GM19023 (cell line): ENCODE results near the gene VPS9D1.

ENCODE experiments used
- ATAC-seq: cut with Tn5 transposase; IDR thresholded peaks from one replicate; pipeline ENCODE4 v1.9.1; 2021; ENCODE audit warnings: mild to moderate bottlenecking, moderate library complexity; ENCODE audit not compliant: unreplicated experiment

VPS9D1 gene, protein sequence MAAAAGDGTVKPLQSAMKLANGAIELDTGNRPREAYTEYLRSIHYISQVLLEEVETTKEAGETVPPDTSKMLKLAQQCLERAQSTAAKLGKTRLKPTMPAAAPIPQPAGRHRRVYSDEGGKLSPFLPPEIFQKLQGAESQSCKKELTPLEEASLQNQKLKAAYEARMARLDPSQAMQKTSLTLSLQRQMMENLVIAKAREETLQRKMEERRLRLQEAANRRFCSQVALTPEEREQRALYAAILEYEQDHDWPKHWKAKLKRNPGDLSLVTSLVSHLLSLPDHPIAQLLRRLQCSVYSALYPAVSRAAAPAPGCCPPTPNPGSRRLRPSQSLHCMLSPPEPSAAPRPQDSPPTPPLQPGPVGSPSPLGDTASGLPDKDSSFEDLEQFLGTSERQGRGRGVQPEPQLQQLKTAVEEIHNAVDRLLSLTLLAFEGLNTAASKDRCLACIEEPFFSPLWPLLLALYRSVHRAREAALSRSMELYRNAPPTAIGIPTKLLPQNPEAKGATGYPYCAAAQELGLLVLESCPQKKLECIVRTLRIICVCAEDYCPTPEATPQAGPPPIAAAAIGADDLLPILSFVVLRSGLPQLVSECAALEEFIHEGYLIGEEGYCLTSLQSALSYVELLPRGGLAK

DNA sequence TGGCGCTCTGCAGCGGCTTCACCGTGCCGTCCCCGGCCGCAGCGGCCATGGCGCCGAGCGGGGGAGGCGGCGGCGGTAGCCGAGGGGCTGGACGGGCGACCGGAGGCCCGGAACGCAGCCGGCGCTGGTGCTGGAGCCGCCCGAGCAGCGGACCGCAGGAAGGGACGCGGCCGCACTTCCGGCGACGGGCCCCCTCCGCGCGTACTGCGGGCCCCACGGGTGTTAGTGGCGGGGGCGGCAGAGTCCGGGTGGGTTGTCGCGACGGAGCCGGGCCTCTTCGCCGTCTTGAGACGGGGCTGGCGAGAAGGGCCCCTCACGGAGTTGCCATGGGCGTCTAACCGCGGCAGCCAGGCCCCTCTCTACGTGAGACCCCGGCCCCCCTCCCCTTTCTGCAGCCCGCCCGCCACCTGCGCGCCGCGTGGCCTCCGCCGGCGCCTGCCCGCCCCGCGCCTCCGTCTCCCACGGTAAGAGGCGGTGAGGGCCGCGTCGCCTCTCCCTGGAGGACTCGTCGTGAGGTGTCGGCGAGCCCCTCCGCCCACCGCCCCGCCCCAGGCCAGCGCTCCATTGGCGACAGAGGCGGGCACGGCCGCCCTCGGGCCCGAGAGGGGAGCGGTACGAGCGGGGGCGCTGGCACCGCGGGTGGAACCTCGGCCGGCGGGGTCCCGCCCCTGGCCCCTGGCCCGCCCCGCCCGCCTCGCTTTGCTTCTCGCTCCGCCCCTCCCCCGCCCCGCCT, at the start of gene VPS9D1, which contains the start of gene ZNF276:
Gene VPS9D1, minus strand, starts transcription at position 86 of the 733 bp plus-strand sequence. Its CDS starts 37 bp downstream, at position 49.
Gene ZNF276, plus strand, starts transcription at position 725 of the 733 bp plus-strand sequence. CDS start 104 bp downstream, outside the sequence.
- ATAC-seq, result peak; percentile 63

DNA sequence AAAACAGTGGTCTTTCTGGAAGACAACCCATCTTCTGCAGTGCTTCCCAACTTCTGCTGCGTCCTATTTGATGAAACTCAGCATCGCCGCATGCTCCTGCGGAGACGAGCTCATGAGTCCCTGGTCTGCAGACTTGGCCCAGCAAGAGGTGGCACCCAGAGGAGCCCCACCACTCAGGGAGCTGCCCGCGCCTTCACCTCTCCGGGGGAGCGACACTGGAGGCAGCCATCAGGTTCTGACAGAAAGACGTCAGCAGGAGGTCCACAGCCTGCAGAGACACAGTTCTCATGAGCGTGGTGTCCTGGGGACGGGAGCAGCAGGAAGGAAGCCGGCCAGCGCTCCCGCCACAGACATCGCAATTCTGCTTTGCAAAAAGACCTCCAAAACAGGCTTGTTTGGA, 49.7 kb upstream of the VPS9D1 start:
- ATAC-seq, result no peak

DNA sequence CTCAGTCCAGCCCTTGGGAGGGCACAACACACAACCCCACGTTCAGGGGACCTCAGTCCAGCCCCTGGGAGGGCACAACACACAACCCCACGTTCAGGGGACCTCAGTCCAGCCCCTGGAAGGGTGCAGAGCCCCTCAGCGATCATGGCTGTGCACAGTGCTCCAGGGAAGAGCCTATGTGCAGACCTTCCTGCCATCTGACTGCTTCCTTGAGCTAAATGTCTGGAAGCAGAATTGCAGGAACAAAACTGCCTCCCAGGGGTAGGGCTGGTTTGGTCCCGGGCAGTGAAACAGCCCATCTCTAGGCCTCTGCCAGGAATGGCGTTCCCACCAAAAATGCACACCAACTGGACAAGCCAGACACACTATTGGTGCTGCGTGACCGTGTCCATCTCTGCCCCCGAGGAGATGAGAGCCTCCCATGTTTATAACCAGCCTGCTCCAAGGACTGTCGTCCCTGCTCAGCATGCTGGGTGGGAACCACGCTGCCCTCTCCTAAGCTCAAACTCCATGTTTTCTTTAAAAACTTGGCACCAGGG, 44.7 kb upstream of the VPS9D1 start:
- peak; percentile 8 for ATAC-seq

DNA sequence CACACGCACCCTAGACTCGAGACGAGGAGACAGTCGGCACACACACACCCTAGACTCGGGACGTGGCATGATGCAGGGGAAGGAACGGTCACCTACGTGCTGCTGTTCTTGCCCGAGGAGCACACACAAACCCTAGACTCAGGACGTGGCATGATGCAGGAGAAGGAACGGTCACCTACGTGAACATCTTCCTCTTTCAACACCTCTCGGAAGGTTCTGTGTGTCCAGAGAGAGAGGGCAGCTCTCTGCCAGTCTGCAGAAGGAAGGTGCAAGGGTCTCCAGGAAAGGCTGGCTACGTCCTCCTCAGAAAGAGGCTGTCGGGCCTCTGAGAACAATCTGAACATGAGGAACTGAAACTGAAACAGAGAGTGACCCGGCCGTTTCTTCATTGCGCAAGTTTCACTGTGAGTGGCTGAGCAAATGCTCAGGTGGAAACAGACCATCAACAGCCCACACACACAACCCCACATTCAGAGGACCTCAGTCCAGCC, 44.1 kb upstream of the VPS9D1 start:
- ATAC-seq, result peak; percentile 86

DNA sequence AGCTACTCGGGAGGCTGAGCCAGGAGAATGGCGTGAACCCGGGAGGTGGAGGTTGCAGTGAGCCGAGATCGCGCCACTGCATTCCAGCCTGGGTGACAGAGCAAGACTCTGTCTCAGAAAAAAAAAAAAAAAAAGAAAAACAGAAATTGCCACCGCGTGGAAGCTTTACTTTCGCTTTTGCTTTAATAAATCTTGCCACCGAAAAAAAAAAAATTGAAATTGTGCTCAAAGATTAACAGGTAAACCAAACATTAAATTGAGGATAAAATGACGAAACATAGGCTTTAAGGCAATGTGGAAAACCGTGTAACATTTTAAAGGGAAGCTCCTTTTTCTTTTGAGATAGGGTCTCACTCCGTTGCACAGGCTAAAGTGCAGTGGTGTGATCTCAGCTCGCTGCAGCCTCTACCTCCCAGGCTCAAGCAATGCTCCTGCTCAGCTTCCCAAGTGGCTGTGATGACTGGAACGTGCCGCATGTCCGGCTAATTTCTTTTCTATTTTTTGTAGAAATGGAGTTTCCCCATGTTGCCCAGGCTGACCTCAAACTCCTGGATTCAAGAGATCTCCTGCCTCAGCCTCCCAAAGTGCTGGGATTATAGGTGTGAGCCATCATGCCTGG, 40.7 kb upstream of the VPS9D1 start:
- no peak for ATAC-seq

DNA sequence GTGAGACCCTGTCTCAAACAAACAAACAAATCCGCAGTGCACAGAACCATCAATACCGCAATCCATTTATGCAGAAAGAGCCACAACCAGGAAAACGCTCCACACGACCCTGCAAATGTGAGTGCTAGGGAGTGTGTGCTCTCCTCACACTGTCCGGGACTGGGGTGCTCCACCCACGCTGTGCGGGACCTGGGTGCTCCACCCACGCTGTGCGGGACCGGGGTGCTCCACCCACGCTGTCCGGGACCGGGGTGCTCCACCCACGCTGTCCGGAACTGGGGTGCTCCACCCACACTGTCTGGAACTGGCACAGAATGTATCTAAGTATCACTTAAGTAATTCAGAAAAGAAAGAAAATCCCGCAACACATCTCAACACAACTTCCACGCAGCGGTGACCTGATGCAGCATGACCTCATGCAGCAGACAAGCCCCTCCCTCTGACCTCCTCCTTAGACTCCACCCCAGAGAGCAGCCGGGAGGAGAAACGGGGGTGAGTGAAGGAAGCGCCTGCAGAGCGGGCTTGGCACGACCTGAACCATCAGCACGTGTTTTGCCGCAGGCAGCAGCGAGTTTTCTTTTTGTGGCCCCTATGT, 39.1 kb upstream of the VPS9D1 start:
- no peak for ATAC-seq

DNA sequence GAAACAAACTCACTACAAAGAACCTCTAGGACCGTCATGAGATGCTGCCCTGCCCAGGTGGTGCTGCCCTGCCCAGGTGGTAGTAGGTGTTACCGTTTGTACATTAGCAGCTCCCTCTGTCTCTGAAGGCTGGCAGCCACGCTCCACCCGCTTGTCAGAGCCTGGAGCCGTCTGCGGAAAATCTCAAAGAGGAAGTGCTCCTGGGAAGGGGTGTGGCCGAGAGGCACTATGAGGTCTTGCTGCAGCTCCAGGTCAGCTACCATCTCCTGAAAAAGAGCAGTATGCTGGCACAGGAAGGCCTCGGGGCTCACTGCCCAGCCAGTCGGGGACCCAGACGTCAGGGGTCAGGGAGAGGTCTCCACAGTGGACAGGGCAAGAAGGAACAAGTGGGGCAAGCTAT, 28.9 kb upstream of the VPS9D1 start:
- ATAC-seq, result no peak

DNA sequence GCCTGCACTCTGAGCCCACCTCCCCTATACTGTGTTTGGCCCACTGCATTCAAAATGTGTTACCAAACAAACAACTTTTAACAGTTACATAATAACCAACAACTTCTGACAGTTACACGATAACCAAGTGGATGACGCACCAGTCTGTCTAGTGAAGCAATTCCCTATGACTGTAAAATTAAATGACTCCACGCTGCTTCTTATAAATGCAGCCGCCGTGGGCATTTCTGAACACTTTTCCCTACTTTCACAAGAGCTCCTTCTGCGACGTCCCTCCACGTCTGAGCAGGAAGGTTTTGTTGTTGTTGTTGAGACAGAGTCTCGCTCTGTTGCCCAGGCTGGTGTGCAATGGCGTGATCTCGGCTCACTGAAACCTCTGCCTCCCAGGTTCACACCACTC, 28.2 kb upstream of the VPS9D1 start:
- no peak for ATAC-seq

DNA sequence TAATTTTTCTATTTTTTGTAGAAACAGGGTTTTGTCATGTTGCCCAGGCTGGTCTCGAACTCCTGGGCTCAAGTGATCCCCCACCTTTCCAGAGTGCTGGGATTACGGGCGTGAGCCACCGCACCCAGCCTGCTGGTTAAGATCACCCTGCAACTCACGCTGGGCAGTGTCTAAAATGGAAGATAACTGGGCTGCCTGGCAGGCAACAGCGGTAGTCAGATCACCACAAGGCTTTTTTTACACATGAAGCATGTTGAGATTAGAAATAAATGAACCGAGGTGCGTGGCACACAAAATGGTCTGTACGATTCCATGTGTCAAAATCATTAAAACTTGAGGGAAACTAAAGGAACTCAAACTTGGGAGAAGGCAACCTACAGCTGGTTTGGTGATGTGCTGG, 27.4 kb upstream of the VPS9D1 start:
- no peak for ATAC-seq

DNA sequence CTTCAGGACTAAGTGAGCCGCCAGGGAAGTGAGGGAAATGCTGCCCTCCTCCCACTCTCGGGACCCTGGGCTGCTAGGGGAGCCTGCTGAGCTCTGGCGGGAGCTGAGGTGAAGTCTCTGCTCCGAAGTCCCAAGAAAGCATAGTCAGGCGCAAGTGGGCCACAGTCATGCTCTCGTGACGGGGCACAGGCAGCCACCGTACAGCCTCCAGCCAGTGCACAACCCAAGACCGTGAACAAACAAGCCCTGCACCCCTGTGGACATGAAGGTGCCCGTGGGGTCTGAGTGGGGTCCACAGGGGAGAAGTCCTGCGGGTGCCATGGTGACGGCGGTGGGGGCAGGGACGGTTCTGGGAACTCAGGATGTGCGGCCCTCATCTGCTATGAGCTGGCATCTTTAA, 25.3 kb upstream of the VPS9D1 start:
- ATAC-seq, result no peak

DNA sequence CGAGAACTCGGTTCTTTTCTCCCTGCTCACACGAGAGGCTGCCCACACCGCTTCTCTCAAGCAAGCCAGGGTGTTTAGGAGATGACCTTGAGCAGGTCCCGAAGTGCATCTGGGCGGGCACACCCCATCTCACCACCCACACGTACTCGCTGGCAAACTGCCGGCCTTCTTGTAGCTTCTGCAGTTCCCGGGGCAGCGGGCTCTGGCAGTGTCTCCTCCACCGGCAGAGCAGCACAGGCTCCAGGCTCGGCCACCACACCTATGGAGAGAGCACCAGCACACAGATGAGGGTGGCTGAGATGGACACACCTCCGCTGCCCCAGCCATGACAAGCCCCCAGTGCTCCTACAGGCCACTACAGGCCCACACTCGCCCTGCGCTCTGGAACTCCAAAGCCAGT, 24.1 kb upstream of the VPS9D1 start:
- ATAC-seq, result no peak

DNA sequence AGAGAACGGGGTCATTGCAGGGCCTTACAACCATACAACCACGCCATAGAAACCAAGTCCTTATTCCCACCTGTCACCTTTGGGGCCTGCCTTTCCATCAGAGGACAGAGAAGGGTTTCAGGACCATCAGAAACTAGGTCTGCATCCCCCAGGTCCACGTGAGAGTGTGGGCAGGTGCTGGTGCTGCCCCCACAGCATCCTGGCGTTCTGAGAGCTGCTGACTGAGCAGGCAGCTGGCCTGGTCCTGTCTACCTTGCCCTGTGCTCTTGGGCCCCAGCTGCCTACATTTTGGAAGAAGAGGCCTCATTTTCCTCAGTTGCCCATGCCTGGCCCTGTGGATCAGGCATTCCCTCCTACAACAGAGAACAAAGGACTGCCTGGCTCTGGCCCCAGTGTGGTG, 22.2 kb upstream of the VPS9D1 start:
- no peak for ATAC-seq

DNA sequence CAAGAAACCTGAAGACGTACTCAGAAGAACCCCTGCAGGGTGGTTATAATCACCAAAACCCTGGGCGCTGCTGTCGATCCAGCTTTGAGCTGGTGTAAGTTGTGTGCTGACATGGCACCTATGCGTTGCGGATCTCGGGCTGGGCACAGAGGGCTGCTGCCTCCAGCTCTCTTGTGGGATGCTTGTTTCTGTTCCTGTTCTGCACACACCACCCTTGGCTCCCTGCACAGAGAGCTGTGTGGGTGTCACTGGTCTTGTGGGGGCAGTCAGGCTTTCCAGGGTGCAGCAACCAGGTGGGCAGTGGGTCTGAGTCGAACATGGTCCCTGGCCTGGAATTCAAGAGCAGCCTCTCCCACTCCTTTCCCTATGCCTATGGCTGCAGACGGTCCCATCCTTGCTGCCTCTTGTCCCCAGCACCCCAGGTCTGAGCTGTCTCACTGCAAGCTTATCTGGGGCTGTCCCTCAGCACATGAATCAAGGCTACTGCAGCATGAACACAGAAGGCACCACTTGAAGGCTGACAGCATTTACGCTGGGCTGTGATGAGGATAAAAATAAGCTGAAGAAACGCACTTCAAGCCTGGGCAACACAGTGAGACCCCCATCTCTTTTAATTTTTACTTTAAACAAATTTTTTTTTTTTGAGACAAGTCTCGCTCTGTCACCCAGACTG, 20.8 kb upstream of the VPS9D1 start:
- ATAC-seq, result no peak

DNA sequence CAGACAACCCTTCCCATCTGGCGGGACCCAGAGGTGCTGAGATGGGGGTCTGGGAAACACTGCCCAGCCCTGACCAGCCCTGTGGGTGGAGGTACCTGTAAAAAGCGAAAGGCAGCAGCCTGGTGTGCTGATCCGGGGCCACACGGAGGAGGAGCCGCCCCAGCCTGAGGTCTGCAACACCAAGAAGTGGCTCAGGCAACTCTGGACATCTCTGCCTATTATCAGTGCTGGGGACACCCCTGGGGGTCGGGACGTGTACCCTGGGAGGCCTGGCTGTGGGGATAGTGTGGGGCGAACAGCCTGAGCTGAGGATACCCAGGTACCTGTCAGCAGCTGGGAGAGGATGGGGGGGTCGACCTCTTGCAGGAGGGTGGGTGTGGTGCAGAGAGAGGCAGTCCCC, 18.7 kb upstream of the VPS9D1 start:
- ATAC-seq, result no peak

DNA sequence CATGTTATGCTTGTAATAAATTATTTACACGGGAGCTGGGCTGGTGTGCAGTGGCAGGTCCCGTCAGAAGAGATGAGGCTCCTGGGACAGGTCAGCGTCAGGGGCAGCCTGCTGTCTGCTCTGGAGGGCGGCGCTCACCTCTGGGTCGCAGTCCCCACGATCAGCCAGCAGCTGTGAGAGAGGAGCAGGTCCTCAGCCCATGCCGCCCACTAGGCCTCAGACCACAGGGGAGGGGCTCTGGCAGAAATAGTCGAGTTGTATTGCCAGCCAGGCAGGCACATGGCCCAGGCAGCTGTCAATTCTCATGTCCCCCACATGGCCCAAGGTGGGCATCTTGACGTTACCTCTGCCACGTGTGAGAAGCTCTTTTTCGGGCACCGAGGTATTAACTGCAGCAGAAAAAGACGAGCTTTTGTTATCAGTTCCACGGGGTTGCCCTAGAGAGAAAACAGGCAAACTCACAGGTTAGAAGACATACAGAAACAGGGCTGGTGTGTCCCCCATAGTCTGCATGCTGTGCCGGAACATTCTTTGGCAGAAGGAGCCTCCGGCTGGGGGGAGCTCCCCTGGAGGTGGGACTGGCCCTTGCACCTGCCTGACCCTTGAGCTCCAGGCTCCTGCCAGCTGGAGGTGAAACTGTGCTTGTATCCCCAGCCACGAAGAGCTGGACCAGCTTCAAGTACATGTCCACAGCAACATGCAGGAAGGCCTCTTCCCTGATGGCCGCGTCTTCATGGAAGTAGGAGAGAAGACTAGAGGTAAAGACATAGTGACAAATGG, 18.0 kb upstream of the VPS9D1 start:
- no peak for ATAC-seq

DNA sequence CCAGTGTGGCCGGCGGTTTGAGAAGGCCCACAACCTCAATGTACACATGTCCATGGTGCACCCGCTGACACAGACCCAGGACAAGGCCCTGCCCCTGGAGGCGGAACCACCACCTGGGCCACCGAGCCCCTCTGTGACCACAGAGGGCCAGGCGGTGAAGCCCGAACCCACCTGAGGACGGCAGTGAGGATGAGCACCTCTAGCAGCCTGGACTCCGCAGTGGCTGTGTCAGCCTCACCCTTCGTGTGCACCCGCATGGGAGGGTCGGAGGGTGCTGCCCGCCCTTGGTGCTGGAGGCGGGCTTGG, 17.3 kb upstream of the VPS9D1 start:
- no peak for ATAC-seq

DNA sequence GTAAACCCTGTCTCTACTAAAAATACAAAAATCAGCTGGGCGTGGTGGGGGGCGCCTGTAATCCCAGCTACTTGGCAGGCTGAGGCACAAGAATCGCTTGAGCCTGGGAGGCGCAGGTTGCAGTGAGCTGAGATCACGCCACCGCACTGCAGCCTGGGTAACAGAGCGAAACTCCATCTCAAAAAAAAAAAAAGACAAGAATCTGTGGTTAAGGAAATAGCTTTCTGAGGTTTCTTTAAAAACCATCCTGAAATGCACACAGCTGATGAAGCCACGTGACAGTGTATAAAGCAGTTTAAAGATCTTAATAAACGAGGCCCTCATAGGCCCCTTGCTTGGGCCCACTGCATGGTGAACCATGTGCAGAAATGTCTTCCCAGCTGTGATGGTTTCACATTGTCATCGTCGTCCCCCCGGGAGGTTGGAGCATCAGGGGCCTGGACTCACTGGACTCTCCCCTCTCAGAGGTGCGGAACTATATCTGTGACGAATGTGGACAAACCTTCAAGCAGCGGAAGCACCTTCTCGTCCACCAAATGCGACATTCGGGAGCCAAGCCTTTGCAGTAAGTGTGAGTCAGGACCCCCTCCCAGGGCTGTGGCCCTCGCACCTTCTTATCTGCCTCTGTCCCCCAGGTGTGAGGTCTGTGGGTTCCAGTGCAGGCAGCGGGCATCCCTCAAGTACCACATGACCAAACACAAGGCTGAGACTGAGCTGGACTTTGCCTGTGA, 16.8 kb upstream of the VPS9D1 start:
- no peak for ATAC-seq

DNA sequence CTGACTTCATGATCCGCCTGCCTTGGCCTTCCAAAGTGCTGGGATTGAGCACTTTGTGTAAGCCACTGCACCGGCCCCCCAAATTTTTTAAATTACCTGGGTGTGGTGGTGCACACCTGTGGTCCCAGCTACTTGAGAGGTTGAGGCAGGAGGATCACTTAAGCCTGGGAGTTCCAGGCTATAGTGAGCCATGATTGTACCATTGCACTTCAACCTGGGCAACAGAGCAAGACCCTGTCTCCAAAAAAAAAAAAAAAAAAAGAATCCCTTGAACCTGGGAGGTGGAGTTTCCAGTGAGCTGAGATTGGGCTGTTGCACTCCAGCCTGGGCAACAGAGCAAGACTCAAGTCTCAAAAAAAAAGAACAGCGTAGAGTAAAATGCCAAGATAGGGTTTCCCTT, 15.9 kb upstream of the VPS9D1 start:
- no peak for ATAC-seq

DNA sequence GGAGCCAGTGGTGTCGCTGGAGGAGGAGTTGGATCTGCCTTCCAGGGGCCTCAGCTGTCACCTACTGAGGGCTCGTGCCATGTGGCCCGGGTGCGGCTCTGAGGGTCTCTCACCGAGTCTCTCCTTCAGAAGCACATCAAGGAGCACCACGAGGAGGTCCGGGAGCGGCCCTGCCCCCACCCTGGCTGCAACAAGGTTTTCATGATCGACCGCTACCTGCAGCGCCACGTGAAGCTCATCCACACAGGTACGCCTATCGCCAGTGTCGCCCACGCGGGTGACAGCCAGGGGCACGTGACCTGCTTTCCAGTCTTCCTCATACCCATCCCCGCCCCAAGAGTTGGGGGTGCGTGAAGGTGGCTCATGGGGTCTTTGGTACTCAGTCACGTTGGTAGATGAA, 13.1 kb upstream of the VPS9D1 start:
- ATAC-seq, result no peak
